ENCODE results near the gene INSC. TPM values are rescaled to one million over a fixed set of nuclear protein-coding genes. Genes with fewer than 3 reads are reported as not detected.

INSC gene
- total and polyA plus RNA-seq, 2 experiments from 2014 or later, result 1.1 to 1.2 TPM

GRCh38 chr11:15146271-15147003 lies 31.7 kb downstream of the INSC start:
- peak; percentile 89 for DNase-seq
- in situ Hi-C loops (cut with MboI), result no loop called here
- Histone ChIP-seq H3K79me2 (ENCODE audit: insufficient read depth) (no peaks in the 10 kb centered on the region), H3K9me3 (ENCODE audit: low read depth) (no peaks in the 10 kb centered on the region), H2AFZ (peak overlapping the region; percentile 53), H3F3A (ENCODE audit: insufficient read depth) (peaks cover 43% of the 10 kb centered on the region), H3K27ac (peak overlapping the region; percentile 91), H3K4me1 (ENCODE audit: insufficient read depth) (peaks cover 35% of the 10 kb centered on the region), H4K20me1 (ENCODE audit: insufficient read depth) (no peaks in the 10 kb centered on the region), H3K9ac (peak overlapping the region; percentile 70), H3K4me2 (ENCODE audit: unreplicated experiment) (peak overlapping the region; percentile 59), H3K36me3 (ENCODE audit: low read depth) (no peaks in the 10 kb centered on the region), H3K4me3 (no peak overlapping the region; the same call in 1 of the 2 replicates), H3K27me3 (replicated peaks; ENCODE audit: insufficient read depth) (no peaks in the 10 kb centered on the region), H3K9me2 (ENCODE audit: insufficient read depth) (no peaks in the 10 kb centered on the region)
- WGBS, 2 experiments (ENCODE audit: low coverage in 1 of 2, low lambda C conversion rate in 2 of 2, missing lambda C conversion rate in 2 of 2), result 8 to 17% methylated on average over 3 of the region's 3 CpGs
- TF ChIP-seq EZH2 (IDR thresholded peaks at IDR 0.05; ENCODE audit: insufficient read depth, poor library complexity, severe bottlenecking) (no peak), EZH2phosphoT487 (IDR thresholded peaks at IDR 0.05; ENCODE audit: insufficient read depth, low read depth) (no peak)

GRCh38 chr11:15148169-15148568 lies 33.4 kb downstream of the INSC start:
- Histone ChIP-seq H3K4me1 (ENCODE audit: insufficient read depth) (peaks cover 35% of the 10 kb centered on the region), H4K20me1 (ENCODE audit: insufficient read depth) (no peaks in the 10 kb centered on the region), H3K4me2 (ENCODE audit: unreplicated experiment) (no peak overlapping the region), H2AFZ (no peak overlapping the region), H3K9me3 (ENCODE audit: low read depth) (no peaks in the 10 kb centered on the region), H3K4me3 (no peak overlapping the region), H3K9ac (no peak overlapping the region), H3K27me3 (replicated peaks; ENCODE audit: insufficient read depth) (no peaks in the 10 kb centered on the region), H3K79me2 (ENCODE audit: insufficient read depth) (no peaks in the 10 kb centered on the region), H3K9me2 (ENCODE audit: insufficient read depth) (no peaks in the 10 kb centered on the region), H3K36me3 (ENCODE audit: low read depth) (no peaks in the 10 kb centered on the region), H3F3A (ENCODE audit: insufficient read depth) (peaks cover 43% of the 10 kb centered on the region), H3K27ac (peak overlapping the region; percentile 91)
- in situ Hi-C loops (cut with MboI), result no loop called here
- WGBS, 2 experiments (ENCODE audit: low coverage in 1 of 2, low lambda C conversion rate in 2 of 2, missing lambda C conversion rate in 2 of 2), result 47 to 53% methylated on average over 4 of the region's 4 CpGs
- TF ChIP-seq EZH2 (IDR thresholded peaks at IDR 0.05; ENCODE audit: insufficient read depth, poor library complexity, severe bottlenecking), result no peak
- TF ChIP-seq EZH2phosphoT487 (IDR thresholded peaks at IDR 0.05; ENCODE audit: insufficient read depth, low read depth), result no peak
- DNase-seq, result peak; percentile 54

- Histone ChIP-seq H3K4me2 (ENCODE audit: unreplicated experiment) (no peak overlapping the region), H3K4me1 (ENCODE audit: insufficient read depth) (peaks cover 35% of the 10 kb centered on the region), H3F3A (ENCODE audit: insufficient read depth) (peaks cover 43% of the 10 kb centered on the region), H3K9ac (no peak overlapping the region), H3K4me3 (no peak overlapping the region), H3K27me3 (replicated peaks; ENCODE audit: insufficient read depth) (no peaks in the 10 kb centered on the region), H3K9me2 (ENCODE audit: insufficient read depth) (no peaks in the 10 kb centered on the region), H3K36me3 (ENCODE audit: low read depth) (no peaks in the 10 kb centered on the region), H3K79me2 (ENCODE audit: insufficient read depth) (no peaks in the 10 kb centered on the region), H3K9me3 (ENCODE audit: low read depth) (no peaks in the 10 kb centered on the region), H4K20me1 (ENCODE audit: insufficient read depth) (no peaks in the 10 kb centered on the region), H3K27ac (no peak overlapping the region; the same call in 1 of the 2 replicates), H2AFZ (no peak overlapping the region)
- 64 to 76% methylated on average over 10 of the region's 10 CpGs for WGBS, 2 experiments (ENCODE audit: low coverage in 1 of 2, low lambda C conversion rate in 2 of 2, missing lambda C conversion rate in 2 of 2)
- TF ChIP-seq EZH2phosphoT487 (IDR thresholded peaks at IDR 0.05; ENCODE audit: insufficient read depth, low read depth) (no peak), EZH2 (IDR thresholded peaks at IDR 0.05; ENCODE audit: insufficient read depth, poor library complexity, severe bottlenecking) (no peak)
- in situ Hi-C loops (cut with MboI), result no loop called here
- no peak for DNase-seq
These were observed 34.3 kb downstream of the INSC start for GRCh38 chr11:15149050-15149449.

- Histone ChIP-seq H3K9me3 (ENCODE audit: low read depth) (no peaks in the 10 kb centered on the region), H3K79me2 (ENCODE audit: insufficient read depth) (no peaks in the 10 kb centered on the region), H3K9me2 (ENCODE audit: insufficient read depth) (no peaks in the 10 kb centered on the region), H3K36me3 (ENCODE audit: low read depth) (no peaks in the 10 kb centered on the region), H3K4me3 (no peak overlapping the region), H3K9ac (no peak overlapping the region), H2AFZ (no peak overlapping the region), H3F3A (ENCODE audit: insufficient read depth) (peaks cover 31% of the 10 kb centered on the region), H3K4me1 (ENCODE audit: insufficient read depth) (peaks cover 26% of the 10 kb centered on the region), H3K27ac (no peak overlapping the region), H3K27me3 (replicated peaks; ENCODE audit: insufficient read depth) (no peaks in the 10 kb centered on the region), H4K20me1 (ENCODE audit: insufficient read depth) (no peaks in the 10 kb centered on the region), H3K4me2 (ENCODE audit: unreplicated experiment) (no peak overlapping the region)
- DNase-seq, result no peak
- TF ChIP-seq EZH2phosphoT487 (IDR thresholded peaks at IDR 0.05; ENCODE audit: insufficient read depth, low read depth), result no peak
- no peak for TF ChIP-seq EZH2 (IDR thresholded peaks at IDR 0.05; ENCODE audit: insufficient read depth, poor library complexity, severe bottlenecking)
- WGBS, 2 experiments (ENCODE audit: low coverage in 1 of 2, low lambda C conversion rate in 2 of 2, missing lambda C conversion rate in 2 of 2), result 63 to 67% methylated on average over 1 of the region's 1 CpG
- in situ Hi-C loops (cut with MboI), result loop anchor here (10.0 kb wide), 1 partner anchor 54 kb away; no protein-coding TSS in a partner anchor
These were observed 35.8 kb downstream of the INSC start for GRCh38 chr11:15150507-15150906.

Data from GM23248 (cell line).